Heart right ventricle (tissue), 16 donors: ENCODE results near the gene SFT2D2. TPM values are rescaled to one million over a fixed set of nuclear protein-coding genes. Genes with fewer than 3 reads are reported as not detected.

Experiments used
- ATAC-seq, 8 donors: fragments of 200-7000 bp; cut with Tn5 transposase; one replicate each; pipeline ENCODE4 v1.9.1; 2020; ENCODE audit warnings: mild to moderate bottlenecking in 8 of 8, moderate library complexity in 8 of 8, moderate number of reproducible peaks in 1 of 8
- DNase-seq, 2 donors: peaks; one replicate each; pipeline ENCODE4 v3.0.0-alpha.2; 2020
- H3K27ac ChIP-seq, 10 donors: fragments of 200-600 bp; sonication (generic) in 2 of 10; one replicate each; pipeline versions ENCODE4 v1.5.0 to v1.8.0; 2020 to 2022; ENCODE audit warnings: mild to moderate bottlenecking in 3 of 10
- H3K27me3 ChIP-seq, 7 donors: fragments of 200-600 bp; one replicate each; pipeline ENCODE4 v1.8.0; 2021 to 2022; ENCODE audit warnings: mild to moderate bottlenecking in 2 of 7
- H3K36me3 ChIP-seq, 9 donors: fragments of 200-600 bp; sonication (generic) in 1 of 9; one replicate each; pipeline versions ENCODE4 v1.5.0 to v1.8.0; 2020 to 2022; ENCODE audit warnings: mild to moderate bottlenecking in 2 of 9
- H3K4me1 ChIP-seq, 9 donors: fragments of 200-600 bp; sonication (generic) in 1 of 9; one replicate each; pipeline versions ENCODE4 v1.5.0 to v1.8.0; 2020 to 2022; ENCODE audit warnings: mild to moderate bottlenecking in 4 of 9
- H3K4me3 ChIP-seq, 10 donors: fragments of 200-600 bp; sonication (generic) in 2 of 10; one replicate each; pipeline versions ENCODE4 v1.5.0 to v1.8.0; 2020 to 2022; ENCODE audit warnings: mild to moderate bottlenecking in 7 of 10, moderate library complexity in 2 of 10
- H3K9me3 ChIP-seq, 11 donors: fragments of 200-600 bp in 10 of 11; sonication (generic) in 2 of 11; one replicate each; pipeline versions ENCODE4 v1.5.0 to v1.8.0; 2013 to 2022; ENCODE audit warnings: mild to moderate bottlenecking in 2 of 11, control low read depth in 1 of 11, moderate library complexity in 1 of 11
- CTCF ChIP-seq, 9 donors: fragments of 200-600 bp; sonication (generic) in 2 of 9; IDR thresholded peaks; one replicate each; pipeline versions ENCODE4 v1.5.0 to v1.8.0; 2021 to 2022; ENCODE audit warnings: antibody characterized with exemption in 9 of 9, mild to moderate bottlenecking in 5 of 9, moderate library complexity in 1 of 9
- WGBS, 2 donors: extraction: QIAGEN DNeasy Blood & Tissue Kit; methylation state at CpG; one replicate each; pipeline ENCODE4 v1.1.7; 2013; ENCODE audit warnings: inconsistent platforms in 1 of 2; 5-methylcytosine and 5-hydroxymethylcytosine counted together
- intact Hi-C, 10 donors: fragments of 100-400 bp; cut with DNase I; formaldehyde crosslinking; loops; one replicate each; pipeline versions ENCODE4 v1.11.1 to v1.14.2; 2022
- polyA plus RNA-seq, 2 donors: library from polyadenylated mRNA; stranded (reverse); fragments of 200-250 nt; gene quantifications; one replicate each; pipeline ENCODE4 v1.2.3, GENCODE V29; 2013
- total RNA-seq, 10 donors: library from RNA; stranded (reverse); fragmentation: NEBNext Ultra II Directional in 3 of 10; extraction: Animal tissue kit (Norgen Biotek cat#: 25700) in 3 of 10; gene quantifications; one replicate each; pipeline versions ENCODE4 v1.2.1 to v1.2.4, GENCODE V29; 2021 to 2023
- donor health status: Arrhythmogenic right ventricular cardiomyopathy.
- donor health status: ischemic (EF 13 %, LVEDD 7.1; RV severe dilation, severe dysfunction).
- donor health status: healthy with polysubstance abuse.
- donor health status: DM: no; HTN: yes; CAD: no.
- donor health status: DM: no; HTN: no; CAD: no.
- donor health status: ischemic (EF 25% LVEDD 6.9; RV normal size, moderate dysfunction).
- donor health status: ischemic (EF 25% LVEDD 5.7; RV mildly dilated, moderate dysfunction).
- donor health status: healthy.
- donor health status: DM: yes; HTN: yes; CAD: no.
- donor health status: Ischemic cardiomyopathy.
- donor health status: ischemic (EF 35%, LVEDD 5.7; RV mildly dilated, moderate dysfunction).
- donor health status: nonischemic (EF 11% LVEDD 7.7; RV severe dilation, severe dysfunction).
- donor health status: DM: yes; HTN: yes; CAD: no.
- donor health status: PGD.
- donor health status: ischemic (EF 29% LVEDD 5.4; RV normal size, mild dysfunction).
- donor health status: nonischemic (EF 23%, LVEDD 6.1; RV moderate dilation, normal function).

Gene SFT2D2
- total and polyA plus RNA-seq, 12 donors, result 2.8 to 34.8 (median 15.9) TPM

GRCh38 chr1:168190403-168190802 is 35.4 kb upstream of the SFT2D2 start:
- no peak overlapping the region for H3K27ac ChIP-seq
- DNase-seq (no peak), ATAC-seq (no peak)
- H3K4me3 ChIP-seq, result no peak overlapping the region
- peaks cover 0 to 9% (median 0%) of the 10 kb centered on the region in 9 donors for H3K4me1 ChIP-seq
- WGBS, 2 donors, result 56 to 60% methylated on average over 2 of the region's 2 CpGs
- no peak for TF ChIP-seq CTCF (IDR thresholded peaks at IDR 0.05)
- intact Hi-C loops, result no loop called here
- no peaks in the 10 kb centered on the region for H3K27me3 ChIP-seq
- H3K36me3 ChIP-seq, result peaks cover 0 to 99% (median 18%) of the 10 kb centered on the region in 9 donors
- H3K9me3 ChIP-seq, result no peaks in the 10 kb centered on the region

GRCh38 chr1:168195199-168196135 is 30.3 kb upstream of the SFT2D2 start:
- no peak overlapping the region for H3K27ac ChIP-seq
- peaks cover 0 to 2% (median 0%) of the 10 kb centered on the region in 9 donors for H3K4me1 ChIP-seq
- no peaks in the 10 kb centered on the region for H3K9me3 ChIP-seq
- intact Hi-C loops, result no loop called here
- ATAC-seq, result no peak
- TF ChIP-seq CTCF (IDR thresholded peaks at IDR 0.05), result no peak
- H3K36me3 ChIP-seq, result peaks cover 0 to 100% (median 44%) of the 10 kb centered on the region in 9 donors
- no peak overlapping the region for H3K4me3 ChIP-seq
- DNase-seq, result no peak
- 96 to 99% methylated on average over 4 of the region's 4 CpGs for WGBS, 2 donors
- no peaks in the 10 kb centered on the region for H3K27me3 ChIP-seq

GRCh38 chr1:168199056-168199455 is 26.7 kb upstream of the SFT2D2 start:
- Histone ChIP-seq H3K4me3 (no peak overlapping the region), H3K9me3 (no peaks in the 10 kb centered on the region), H3K27ac (no peak overlapping the region), H3K4me1 (no peaks in the 10 kb centered on the region), H3K36me3 (peaks cover 0 to 94% (median 32%) of the 10 kb centered on the region in 9 donors), H3K27me3 (no peaks in the 10 kb centered on the region)
- DNase-seq (no peak), ATAC-seq (no peak)
- TF ChIP-seq CTCF (IDR thresholded peaks at IDR 0.05), result no peak
- WGBS, 2 donors, result 54 to 62% methylated on average over 3 of the region's 3 CpGs
- intact Hi-C loops, result no loop called here

- peak in 2 of 8 donors; percentile 49 to 86 for ATAC-seq
- 88 to 97% methylated on average over 1 of the region's 1 CpG for WGBS, 2 donors
- intact Hi-C loops, result no loop called here
- no peak for TF ChIP-seq CTCF (IDR thresholded peaks at IDR 0.05)
- Histone ChIP-seq H3K27me3 (no peaks in the 10 kb centered on the region), H3K4me1 (no peaks in the 10 kb centered on the region), H3K9me3 (peaks cover 0 to 3% (median 0%) of the 10 kb centered on the region in 11 donors), H3K4me3 (no peak overlapping the region), H3K27ac (peak overlapping the region in 2 of 10 donors; percentile 1 to 17), H3K36me3 (peaks cover 0 to 54% (median 17%) of the 10 kb centered on the region in 9 donors)
- DNase-seq, result no peak
These were observed 22.7 kb upstream of the SFT2D2 start for GRCh38 chr1:168202941-168203654.
